HG03159 (cell line): ENCODE data around the gene GID4.

Source experiments
- ATAC-seq: cut with Tn5 transposase; IDR thresholded peaks from one replicate; pipeline ENCODE4 v1.9.1; 2021; ENCODE audit warnings: mild to moderate bottlenecking, moderate library complexity; ENCODE audit not compliant: unreplicated experiment

GID4 gene

DNA sequence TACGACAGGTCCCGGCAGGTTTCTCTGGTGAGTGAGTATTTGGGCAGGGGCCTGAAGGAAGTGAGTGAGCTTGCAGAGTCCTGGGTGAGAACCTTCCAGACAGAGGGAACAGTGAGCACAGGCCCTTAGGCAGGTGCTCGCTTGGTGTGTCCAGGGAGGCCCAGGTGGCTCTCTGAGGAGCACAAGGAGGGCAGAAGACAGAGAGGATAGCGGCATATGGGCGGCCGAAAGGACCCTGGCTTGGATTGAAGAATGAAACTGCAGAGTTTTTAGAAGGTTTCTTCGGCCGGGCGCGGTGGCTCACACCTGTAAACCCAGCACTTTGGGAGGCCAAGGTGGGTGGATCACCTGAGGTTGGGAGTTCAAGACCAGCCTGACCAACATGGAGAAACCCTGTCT lies 55.2 kb downstream of the GID4 start:
- ATAC-seq, result no peak

GRCh38 chr17:18099516-18099915 lies 60.3 kb downstream of the GID4 start:
- no peak for ATAC-seq

- ATAC-seq, result no peak
Measured at GRCh38 chr17:18100616-18101015, 61.4 kb downstream of the GID4 start.

- ATAC-seq, result no peak
Measured at GRCh38 chr17:18101828-18102227, 62.6 kb downstream of the GID4 start.

DNA sequence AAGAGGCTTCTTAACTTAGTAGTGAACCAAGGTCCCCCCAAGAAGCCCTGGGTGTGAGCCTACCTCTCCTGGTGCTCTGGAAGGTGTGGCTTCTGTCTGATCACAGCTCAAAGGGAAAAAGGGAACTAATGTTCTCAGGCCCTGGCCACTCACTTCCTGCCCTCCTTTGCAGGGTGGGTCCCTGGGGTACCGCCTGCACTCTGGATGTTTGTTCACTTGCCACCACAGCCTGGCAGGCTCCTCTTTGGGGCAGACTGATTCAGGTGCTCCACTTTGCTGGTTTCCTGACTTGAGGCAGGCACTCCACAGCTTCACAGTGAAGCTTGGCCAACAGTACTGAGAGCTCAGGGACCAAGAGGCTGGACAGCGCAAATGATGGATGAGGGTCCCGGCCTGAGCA lies 63.4 kb downstream of the GID4 start:
- ATAC-seq, result no peak

DNA sequence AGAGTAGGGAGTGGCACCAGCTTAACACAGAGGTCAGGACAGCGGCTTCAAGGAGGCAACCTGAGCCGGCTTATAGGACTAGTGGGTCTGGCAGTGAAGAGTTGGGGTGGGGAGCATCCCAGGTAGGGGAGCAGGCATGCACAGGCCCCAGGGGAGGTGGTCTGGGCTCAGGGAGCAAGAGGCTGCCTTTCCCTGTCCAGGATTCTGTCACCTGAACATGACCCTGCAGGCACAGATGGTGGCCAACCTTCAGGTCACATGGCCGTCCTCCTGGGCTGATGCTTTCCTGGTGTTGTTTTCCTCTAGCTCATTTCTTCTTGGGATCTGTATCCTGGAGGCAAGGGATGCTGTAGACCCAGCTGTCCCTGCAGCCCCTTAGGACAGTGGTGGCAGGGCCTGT lies 65.8 kb downstream of the GID4 start:
- ATAC-seq, result no peak

DNA sequence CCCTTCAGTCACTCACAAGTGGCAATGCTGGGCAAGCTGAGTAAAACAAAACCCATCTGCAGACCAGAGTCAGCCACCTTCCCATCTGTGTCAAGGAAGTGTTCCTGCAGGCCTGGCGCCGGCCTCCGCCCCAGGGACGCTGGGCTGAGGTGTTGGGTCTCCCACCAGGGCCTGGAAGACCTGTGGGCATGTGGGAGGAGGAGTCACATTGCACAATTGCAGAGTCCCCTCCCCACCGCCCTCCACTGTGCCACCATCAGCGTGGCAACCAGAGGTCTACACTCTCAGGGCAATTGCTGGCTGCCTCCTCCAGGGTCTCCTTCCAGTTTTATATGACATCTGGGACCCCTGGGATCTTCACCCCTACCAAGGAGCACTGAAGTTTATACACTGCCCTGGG lies 66.4 kb downstream of the GID4 start:
- ATAC-seq, result no peak

DNA sequence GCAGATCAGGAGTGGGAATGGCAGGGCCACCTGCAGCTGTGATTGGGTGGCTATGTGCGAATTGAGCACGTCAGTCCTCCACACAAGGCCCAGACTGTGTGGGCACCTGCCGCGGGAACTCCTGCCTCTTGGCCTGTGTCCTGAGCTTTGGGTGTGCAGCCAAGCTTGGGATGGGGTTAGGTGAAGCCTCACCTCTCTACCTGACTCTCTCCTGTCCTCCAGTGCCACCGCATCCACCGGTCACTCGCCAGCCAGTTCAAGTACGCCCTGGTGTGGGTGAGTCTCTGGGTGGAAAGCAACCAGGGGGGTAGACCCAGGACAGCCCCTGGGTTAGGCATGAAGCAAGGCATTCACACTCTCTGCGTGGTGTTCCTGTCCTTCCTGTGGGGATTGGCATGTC lies 67.0 kb downstream of the GID4 start:
- ATAC-seq, result no peak

- ATAC-seq, result no peak
Measured at GRCh38 chr17:18107061-18107790, 68.0 kb downstream of the GID4 start.

DNA sequence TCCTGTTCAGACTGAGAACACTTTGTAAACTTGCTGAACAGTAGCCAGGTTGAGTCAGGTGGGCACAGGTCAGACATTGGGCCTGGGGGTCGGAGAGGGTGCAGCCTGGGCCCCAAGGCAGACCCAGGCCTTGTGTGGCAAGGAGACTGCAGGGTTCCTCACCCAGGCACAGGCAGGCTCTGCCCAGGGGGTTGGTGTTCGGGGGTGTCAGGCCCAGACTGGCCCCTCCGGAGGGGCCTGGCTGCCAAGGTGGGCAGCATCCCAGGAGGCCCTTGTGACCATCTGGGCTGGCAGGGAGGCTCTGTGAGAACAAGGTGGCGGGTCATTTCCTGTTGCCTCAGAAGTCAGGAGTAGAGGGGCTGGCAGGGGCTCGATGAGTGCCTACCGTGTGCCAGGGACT lies 68.8 kb downstream of the GID4 start:
- no peak for ATAC-seq

DNA sequence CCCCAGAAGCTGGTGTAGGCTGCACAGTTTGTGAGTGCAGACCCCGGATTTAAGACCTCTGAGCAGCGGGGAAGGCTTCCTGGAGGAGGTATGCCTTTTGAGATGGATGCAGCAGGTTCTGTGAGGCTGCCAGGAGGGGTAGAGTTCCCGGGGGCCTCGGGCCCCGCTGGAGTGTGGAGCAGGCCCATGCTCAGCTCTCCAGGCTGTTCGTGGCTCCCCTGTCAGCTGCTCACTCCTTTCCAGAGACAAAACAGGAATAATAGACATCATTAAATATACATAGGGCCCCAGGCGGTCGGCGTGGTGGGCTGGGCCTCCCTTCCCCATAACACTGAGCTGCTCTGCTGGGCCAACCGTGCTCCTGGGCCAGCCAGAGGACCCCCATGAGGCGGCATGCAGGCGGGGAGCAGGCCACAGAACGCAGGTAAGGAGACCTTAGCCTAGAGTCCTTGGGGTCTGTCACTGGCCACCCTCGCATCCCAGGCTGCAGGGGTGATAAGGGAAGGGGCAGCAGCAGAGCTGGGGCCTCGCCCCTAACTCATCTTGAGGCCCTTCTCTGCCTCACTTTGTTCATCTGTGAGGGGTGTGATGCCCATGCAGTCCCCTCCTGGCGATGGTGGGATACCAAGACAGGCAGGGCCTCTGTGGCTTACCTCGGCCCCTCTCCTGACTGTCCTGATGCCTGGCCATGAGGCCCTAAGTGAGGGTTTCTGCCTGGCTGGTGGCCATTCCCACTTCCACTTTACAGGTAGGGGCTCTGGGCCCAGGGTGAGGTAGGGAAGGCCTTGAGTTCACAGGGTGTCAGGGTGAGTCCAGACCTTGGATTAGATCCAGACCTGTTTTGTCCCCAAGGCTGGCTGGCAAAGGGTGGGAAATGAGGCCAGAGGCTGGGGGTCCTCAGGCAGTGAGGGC lies 69.4 kb downstream of the GID4 start, which contains the start of gene MYO15A:
Gene MYO15A, plus strand, starts transcription at position 356 of the 912 bp plus-strand sequence. CDS start 10,045 bp downstream, outside the sequence.
- no peak for ATAC-seq

GRCh38 chr17:18109935-18110485 lies 70.8 kb downstream of the GID4 start:
- ATAC-seq, result no peak

- no peak for ATAC-seq
Measured at GRCh38 chr17:18110636-18111145, 71.5 kb downstream of the GID4 start.

DNA sequence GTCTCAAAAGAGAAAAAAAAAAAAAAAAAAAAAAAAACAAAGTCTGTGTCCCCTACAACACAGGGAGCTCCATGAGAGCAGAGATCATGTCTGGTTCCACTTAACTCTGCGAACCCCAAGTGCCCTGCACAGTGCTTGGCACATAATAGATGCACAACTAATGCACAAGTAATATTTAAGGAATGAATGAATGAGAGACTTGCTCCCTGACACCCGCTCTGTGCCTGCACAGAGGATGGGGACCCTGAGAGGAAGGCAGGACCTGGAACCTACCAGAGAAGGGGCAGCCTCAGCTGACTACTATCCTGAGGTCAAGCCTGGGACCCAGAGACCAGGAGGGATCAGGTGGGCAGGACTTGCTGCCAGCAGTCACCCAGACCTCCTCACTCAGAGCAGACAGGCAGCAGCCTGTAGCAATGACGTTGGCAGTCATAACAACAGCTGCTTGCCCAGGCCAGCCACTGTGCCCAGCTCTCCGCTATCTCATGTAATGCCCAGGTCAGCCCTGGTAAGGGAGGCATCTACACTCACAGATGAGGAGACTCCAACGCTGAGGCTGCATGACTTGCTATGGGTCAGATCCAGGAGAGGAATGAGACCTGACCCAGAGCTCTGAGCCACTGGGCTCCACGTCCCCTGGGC lies 72.2 kb downstream of the GID4 start:
- ATAC-seq, result no peak

DNA sequence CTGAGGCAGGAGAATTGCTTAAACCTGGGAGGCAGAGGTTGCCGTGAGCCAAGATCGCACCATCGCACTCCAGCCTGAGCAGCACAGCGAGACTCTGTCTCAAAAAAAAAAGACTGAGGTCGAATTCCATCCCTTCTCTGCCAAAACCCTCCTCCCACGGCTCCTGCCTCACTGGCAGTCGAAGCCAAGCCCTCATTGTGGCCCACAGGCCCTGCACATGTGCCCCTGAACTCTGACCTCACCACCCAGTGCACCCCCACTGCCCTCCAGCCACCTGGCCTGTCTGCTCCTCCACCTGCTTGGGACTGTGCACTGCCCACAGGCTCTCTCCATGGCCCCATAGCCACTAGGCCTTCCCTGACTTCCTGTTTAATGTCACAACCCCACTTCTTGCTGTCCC lies 76.3 kb downstream of the GID4 start:
- ATAC-seq, result no peak

GRCh38 chr17:18116078-18116477 lies 76.9 kb downstream of the GID4 start:
- ATAC-seq, result no peak

DNA sequence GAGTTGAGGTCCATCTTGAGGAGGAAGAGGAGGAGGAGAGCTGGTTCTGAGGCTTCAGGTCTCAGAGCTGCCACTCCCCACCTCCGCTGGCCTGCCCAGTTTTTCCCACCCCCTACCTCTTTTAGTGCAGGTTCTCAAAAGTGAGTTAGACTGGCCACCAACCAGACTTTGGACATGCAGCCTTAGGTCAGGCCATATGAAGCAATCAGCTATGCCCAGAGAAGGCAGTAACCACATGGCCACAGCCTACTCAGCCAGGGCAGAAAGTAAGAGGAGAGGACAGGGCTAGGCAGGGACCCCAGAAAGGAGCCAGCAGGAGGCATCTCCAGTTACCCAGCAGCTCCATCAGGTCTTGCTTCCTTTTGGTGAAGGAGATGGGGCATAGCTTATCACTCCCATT lies 78.3 kb downstream of the GID4 start:
- no peak for ATAC-seq
